Activated naive CD8-positive, alpha-beta T cell treated with anti-CD3 and anti-CD28 coated beads, Interleukin-2, amount 50 U/mL, for 24 hours (primary cell): ENCODE data around the gene KLHL26.

Source experiments
- ATAC-seq: fragments of 150-1000 bp; cut with Tn5 transposase; one replicate; pipeline ENCODE4 v1.10.0; 2021
- DNase-seq: peaks from one replicate; pipeline ENCODE4 v3.0.0; 2021
- H3K27ac Mint-ChIP-seq: one replicate; pipeline ENCODE4 v1.8.0; 2021; ENCODE audit warnings: mild to moderate bottlenecking, mixed read lengths
- H3K27me3 Mint-ChIP-seq: one replicate; pipeline ENCODE4 v1.8.0; 2021; ENCODE audit warnings: mixed read lengths
- H3K36me3 Mint-ChIP-seq: one replicate; pipeline ENCODE4 v1.8.0; 2021; ENCODE audit warnings: low read depth, mixed read lengths
- H3K4me1 Mint-ChIP-seq: one replicate; pipeline ENCODE4 v1.8.0; 2021; ENCODE audit warnings: mixed read lengths
- H3K4me3 Mint-ChIP-seq: one replicate; pipeline ENCODE4 v1.8.0; 2021; ENCODE audit warnings: mild to moderate bottlenecking, moderate library complexity, mixed read lengths
- H3K9me3 Mint-ChIP-seq: one replicate; pipeline ENCODE4 v1.8.0; 2021; ENCODE audit warnings: mixed read lengths

KLHL26 gene

DNA sequence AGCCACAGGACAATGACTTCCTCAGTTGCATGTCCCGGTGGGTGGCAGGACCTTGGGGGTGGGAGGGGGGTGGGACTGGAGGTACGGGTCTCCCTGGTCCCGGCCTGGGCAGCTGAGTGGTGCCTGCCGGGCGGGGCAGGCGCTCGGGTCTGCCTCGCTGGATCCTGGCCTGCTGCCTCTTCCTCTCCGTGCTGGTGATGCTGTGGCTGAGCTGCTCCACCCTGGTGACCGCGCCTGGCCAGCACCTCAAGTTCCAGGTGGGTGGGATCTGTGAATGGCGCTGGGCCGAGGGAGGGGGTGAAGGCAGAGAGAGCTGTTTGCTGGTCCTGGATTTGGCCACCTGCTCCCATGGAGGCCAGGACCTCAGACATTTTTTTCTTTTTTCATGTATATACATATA is 18.6 kb upstream of the KLHL26 start:
- Mint-ChIP-seq H3K9me3 (no peaks in the 10 kb centered on the region), H3K27me3 (peaks cover 45% of the 10 kb centered on the region), H3K4me3 (no peak overlapping the region), H3K36me3 (no peaks in the 10 kb centered on the region), H3K27ac (no peak overlapping the region), H3K4me1 (peaks cover 3% of the 10 kb centered on the region)
- ATAC-seq = no peak
- DNase-seq = no peak

DNA sequence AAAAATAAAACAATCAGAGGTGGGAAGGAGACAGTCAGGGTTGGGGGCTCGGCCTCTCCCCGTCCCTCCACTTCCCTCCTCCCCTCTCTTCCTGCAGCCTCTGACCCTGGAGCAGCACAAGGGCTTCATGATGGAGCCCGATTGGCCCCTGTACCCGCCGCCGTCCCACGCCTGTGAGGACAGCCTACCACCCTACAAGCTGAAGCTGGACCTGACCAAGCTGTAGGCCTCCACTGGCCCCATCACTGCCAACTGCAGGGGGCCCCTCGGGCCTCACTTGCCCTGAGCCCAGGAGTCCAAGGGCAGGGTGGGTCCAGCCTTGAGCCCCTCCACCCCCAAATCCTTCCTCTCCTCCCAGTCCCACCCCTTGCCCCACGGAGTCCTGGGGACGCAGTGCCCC is 16.5 kb upstream of the KLHL26 start:
- DNase-seq (no peak), ATAC-seq (no peak)
- Mint-ChIP-seq H3K27me3 (peaks cover 26% of the 10 kb centered on the region), H3K4me3 (no peak overlapping the region), H3K4me1 (no peaks in the 10 kb centered on the region), H3K36me3 (no peaks in the 10 kb centered on the region), H3K27ac (no peak overlapping the region), H3K9me3 (no peaks in the 10 kb centered on the region)

DNA sequence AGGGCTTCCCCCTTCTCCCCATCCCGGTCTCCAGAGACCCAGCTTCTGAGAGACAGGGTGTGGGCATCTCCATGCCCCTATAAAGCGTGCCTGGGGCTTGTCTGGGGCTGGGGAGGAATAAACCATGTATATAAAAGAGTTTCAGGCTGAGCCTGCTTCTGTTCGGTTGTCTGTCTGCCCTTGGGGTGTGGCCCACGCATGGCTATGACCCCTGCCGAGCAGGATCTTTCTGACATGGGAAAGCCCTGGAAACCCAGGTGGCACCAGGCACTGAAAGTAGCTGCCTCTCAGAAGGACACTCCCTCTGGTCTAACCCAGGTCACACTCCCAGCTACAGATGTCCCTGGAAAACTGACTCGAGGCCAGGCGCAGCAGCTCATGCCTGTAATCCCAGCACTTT is 15.9 kb upstream of the KLHL26 start:
- DNase-seq (no peak), ATAC-seq (no peak)
- no peaks in the 10 kb centered on the region for H3K9me3 Mint-ChIP-seq
- H3K27ac Mint-ChIP-seq = no peak overlapping the region
- no peaks in the 10 kb centered on the region for H3K36me3 Mint-ChIP-seq
- peaks cover 20% of the 10 kb centered on the region for H3K27me3 Mint-ChIP-seq
- H3K4me3 Mint-ChIP-seq = no peak overlapping the region
- H3K4me1 Mint-ChIP-seq = no peaks in the 10 kb centered on the region

DNA sequence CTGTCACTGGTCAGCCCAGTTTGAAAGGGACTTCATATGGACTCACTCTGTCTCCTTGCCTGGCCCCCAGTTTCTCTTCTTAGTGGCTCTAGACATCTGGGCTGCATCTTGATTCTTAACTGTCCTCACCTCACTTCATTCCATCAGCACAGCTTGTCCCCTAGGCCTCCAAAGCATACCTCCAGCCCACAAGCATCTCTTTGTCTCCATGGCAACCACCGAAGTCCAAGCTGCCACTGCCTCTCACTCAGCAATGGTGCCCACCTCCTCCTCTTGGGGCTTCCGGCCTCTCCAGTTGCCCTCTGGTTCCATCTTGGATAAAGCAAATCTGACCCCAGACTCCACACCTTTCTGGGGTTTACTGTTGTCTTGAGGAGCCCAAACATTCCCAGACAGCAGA is 9.9 kb upstream of the KLHL26 start:
- H3K27me3 Mint-ChIP-seq = peaks cover 5% of the 10 kb centered on the region
- DNase-seq = no peak

DNA sequence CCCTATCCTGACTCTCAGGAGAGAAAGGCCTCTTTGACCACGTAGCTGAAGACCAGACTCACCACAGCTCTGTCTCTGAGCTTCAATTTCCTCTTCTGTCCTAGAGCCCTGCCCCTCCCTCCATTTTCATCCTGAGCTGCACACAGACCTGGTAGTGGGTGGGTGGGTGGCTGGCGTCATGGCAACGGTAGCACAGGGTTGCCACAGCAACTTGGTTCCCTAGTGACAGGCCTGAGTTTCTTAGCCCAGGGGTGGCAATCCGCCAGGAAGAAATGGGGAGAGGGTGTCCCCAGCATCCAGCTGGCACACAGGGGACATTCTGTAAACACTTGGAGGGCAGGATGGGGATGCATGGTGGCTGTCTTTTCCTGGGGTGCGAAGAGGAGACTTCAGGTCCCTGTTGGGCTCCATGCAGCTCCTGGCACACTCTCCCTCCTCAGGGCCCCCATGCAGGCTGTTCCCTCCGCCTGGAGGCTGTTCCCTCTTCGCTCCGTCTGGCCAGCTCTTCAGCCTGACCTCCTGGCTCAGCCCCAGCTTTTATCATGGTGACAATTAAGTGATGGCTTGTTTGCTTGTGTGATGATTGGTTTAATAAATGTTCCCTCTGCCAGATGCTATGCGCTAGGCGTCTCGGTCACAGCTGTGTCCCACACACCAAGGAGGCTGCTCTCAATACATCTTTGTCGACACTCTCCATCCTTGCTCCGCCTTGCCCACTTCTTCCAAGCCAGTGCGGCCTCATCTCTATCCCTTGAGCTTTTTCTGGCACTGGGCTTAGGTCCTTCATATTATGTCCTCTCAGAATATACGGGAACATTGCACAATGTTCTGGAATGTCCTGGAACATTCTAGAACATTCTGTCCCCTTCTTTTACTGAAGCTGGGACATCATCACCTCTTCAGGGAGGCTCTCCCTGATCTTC is 7.4 kb upstream of the KLHL26 start:
- no peaks in the 10 kb centered on the region for H3K27me3 Mint-ChIP-seq
- H3K4me1 Mint-ChIP-seq = no peaks in the 10 kb centered on the region
- ATAC-seq = no peak
- no peak for DNase-seq
- H3K9me3 Mint-ChIP-seq = no peaks in the 10 kb centered on the region
- no peaks in the 10 kb centered on the region for H3K36me3 Mint-ChIP-seq
- no peak overlapping the region for H3K4me3 Mint-ChIP-seq
- peak overlapping the region; percentile 46 for H3K27ac Mint-ChIP-seq

More for the DNA sequence above, 9.9 kb upstream of the KLHL26 start:
- no peak for ATAC-seq
- Mint-ChIP-seq H3K27ac (no peak overlapping the region), H3K9me3 (no peaks in the 10 kb centered on the region), H3K4me3 (no peak overlapping the region), H3K36me3 (no peaks in the 10 kb centered on the region), H3K4me1 (no peaks in the 10 kb centered on the region)

DNA sequence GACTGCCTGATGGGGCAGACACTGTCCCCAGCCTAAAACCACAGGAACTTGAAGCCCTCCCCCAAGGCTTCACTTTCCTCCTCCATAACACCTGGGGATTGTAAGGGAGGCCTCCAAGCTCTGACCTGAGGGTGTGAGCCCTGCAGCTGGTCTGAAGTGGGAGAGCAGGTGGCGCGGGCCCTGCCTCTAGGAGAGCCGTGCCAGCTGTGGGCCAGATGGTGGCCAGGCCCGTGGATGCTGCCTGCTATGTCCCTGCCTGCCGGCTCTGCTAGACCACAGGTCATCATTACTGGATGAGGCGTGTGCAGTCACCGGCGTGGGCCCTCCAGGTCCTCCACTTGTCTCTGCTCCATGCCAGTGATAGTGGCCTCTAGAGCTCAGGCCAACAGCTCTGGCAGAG is 3.5 kb upstream of the KLHL26 start:
- no peak overlapping the region for H3K4me3 Mint-ChIP-seq
- peaks cover 2% of the 10 kb centered on the region for H3K27me3 Mint-ChIP-seq
- ATAC-seq (no peak), DNase-seq (no peak)
- H3K27ac Mint-ChIP-seq = no peak overlapping the region
- no peaks in the 10 kb centered on the region for H3K36me3 Mint-ChIP-seq
- no peaks in the 10 kb centered on the region for H3K9me3 Mint-ChIP-seq
- H3K4me1 Mint-ChIP-seq = peaks cover 18% of the 10 kb centered on the region

DNA sequence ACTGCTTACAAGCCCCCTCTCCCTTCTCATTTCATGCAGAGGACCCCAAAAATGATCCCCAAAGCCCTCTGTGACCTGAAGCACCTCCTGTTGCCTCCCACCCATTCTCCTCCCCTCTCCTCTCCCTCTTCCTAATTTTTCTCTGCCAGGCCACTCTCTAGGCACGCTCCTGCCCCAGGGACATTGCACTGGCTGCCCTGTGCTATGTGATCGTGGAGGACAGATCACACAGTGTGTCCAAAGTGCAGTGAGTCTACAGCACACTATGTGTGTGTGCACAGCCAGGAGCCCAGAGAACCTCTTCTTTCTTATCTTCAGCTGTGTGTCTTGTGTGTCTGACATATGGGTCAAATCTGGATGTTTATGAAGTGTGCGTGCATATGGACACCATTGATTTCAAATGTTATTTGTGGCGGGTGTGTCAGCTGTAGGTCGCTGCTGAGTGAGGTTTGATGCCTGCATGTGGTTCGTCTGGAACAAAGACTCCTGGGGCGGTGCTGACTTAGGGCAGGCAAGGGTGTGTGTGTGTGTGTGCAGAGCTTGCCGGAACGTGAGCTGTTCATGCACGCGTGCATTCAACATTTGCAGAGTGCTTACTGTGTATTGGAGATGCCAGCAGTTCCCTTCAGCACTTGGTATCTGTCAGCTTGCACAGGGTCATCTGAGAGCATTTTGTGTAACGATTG is 2.1 kb upstream of the KLHL26 start:
- H3K9me3 Mint-ChIP-seq = no peaks in the 10 kb centered on the region
- ATAC-seq = no peak
- no peak for DNase-seq
- H3K4me1 Mint-ChIP-seq = peaks cover 19% of the 10 kb centered on the region
- no peak overlapping the region for H3K4me3 Mint-ChIP-seq
- no peaks in the 10 kb centered on the region for H3K36me3 Mint-ChIP-seq
- no peak overlapping the region for H3K27ac Mint-ChIP-seq
- H3K27me3 Mint-ChIP-seq = peaks cover 2% of the 10 kb centered on the region

DNA sequence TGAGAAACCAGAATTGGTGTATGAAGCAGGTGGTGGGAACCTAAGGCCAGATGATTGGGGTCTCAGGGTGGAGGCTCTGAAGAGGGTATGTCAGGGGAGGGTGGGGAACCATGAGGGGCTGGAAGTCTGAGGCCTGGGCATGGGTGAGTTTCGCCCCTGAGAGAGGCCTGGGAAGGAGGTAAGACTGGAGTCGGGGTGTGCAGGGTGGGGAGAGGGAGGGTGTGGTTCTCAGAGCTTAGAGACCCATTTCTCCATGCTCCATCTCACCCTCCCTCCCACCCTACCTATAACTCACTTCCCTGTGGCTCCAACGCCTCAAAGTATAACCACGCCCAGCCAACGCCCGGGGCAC is 1.0 kb upstream of the KLHL26 start:
- Mint-ChIP-seq H3K27ac (no peak overlapping the region), H3K27me3 (peaks cover 2% of the 10 kb centered on the region), H3K4me3 (peak overlapping the region; percentile 85), H3K9me3 (no peaks in the 10 kb centered on the region), H3K36me3 (no peaks in the 10 kb centered on the region), H3K4me1 (peaks cover 19% of the 10 kb centered on the region)
- no peak for ATAC-seq
- DNase-seq = no peak

DNA sequence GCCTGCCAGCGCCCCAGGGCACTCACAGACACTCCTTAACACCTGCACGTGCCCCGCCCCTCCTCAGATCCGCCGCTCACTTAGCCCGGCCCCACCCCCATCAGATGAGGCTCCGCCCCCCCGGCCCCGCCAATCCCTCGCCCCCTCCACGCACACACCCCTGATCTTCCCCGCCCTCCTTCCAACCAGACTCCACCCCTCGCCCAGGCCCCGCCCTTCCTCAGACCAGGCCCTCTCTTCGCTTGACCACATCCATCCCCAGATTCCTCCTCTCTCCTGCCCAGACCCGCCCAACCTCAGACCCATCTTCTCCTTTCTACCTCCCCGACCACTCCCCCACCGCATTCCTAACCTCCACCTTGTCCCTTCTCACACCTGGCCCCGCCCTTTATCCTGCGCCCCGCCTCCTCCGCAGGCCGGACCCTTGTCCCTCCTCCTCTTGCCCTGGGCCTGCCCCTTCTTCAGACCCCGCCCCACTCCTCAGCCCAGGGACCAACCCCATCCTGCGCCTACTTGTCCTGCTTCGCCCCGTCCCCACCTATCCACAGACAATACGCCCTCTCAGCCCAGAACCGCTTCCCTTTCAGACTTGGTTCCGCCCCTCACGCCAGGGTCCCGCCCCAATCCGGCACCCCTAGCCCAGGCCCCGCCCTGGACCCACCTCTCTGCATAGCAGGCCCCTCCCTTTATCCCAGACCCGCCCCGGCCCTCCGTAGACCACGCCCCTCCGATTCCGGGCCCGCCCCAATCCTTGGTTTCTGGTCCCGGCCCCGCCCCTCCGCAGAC is 452 bp upstream of the KLHL26 start:
- Mint-ChIP-seq H3K36me3 (no peaks in the 10 kb centered on the region), H3K9me3 (no peaks in the 10 kb centered on the region), H3K27ac (peak overlapping the region; percentile 85), H3K27me3 (peaks cover 2% of the 10 kb centered on the region), H3K4me3 (peak overlapping the region; percentile 85), H3K4me1 (peaks cover 19% of the 10 kb centered on the region)
- DNase-seq (peak; percentile 100), ATAC-seq (peak; percentile 92)

DNA sequence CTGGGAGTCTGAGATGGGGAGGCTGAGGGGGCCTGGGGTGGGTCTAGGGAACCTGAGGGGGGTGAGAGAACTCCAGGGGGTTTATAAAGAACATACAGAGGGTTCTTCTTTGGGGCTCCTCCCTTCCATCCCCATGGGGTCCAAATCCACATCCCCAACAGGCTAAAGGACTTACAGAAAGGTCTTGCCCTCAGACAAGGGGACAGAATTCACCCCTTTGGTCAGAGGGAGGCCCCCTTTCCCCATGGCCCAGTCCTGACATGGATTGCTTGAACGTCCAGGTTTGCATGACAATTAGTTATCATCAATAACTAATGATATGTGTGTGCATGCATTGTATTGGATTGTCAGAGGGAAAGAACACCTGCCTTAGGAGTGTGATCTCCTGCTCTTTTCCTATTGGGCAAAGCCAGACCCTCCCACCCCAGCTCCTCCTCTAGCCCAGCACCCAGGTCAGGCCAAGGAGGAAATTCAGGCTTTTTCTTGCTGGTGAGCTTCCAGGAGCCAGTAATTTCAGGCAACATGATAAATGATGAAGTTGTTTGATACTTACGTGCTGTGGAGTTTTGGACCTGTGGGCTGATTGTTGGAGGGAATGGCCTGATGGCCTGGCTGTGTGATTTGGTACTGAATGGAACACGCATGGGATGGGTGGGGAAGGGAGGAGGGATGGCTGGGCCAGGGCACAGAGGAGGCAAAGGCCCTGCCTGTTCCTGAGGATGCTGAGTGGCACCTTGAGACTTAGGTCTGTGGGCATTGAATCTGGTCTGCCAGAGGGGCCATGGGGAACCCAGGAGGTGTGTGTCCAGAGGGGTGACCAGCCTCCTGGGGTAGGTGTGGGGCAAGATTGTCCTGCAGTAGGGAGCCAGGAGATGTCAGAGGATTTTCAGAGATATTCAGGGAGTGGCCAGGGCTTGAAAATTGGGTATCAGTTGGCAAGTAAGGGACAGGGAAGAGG is 1.1 kb downstream of the KLHL26 start:
- ATAC-seq = no peak
- Mint-ChIP-seq H3K36me3 (no peaks in the 10 kb centered on the region), H3K9me3 (no peaks in the 10 kb centered on the region), H3K4me1 (peaks cover 19% of the 10 kb centered on the region), H3K27ac (peak overlapping the region; percentile 72), H3K4me3 (peak overlapping the region; percentile 85), H3K27me3 (peaks cover 2% of the 10 kb centered on the region)
- no peak for DNase-seq

DNA sequence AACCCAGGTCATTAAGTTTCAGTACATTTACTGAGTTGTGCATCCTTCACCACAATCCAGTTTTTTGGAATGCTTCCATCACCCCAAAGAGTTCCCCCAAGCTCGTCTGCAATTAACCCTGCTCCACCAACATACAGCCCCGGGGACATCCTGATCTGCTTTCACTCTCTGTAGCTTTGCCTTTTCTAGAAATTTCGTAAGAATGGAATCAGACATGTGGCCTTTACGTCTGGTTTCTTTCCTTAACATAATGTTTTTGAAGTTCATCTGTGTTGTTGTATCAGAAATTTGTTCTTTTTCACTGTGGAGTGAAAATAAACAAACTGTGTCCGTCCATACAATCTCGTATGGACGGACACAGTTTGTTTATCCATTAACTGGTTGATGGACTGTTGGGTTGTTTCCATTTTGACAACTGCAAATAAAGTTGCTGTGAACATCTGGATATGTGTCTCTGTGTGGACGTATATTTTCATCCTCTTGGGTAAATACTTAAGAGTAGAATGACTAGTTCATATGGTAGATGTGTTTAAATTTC is 2.9 kb downstream of the KLHL26 start:
- Mint-ChIP-seq H3K9me3 (no peaks in the 10 kb centered on the region), H3K27ac (no peak overlapping the region), H3K27me3 (no peaks in the 10 kb centered on the region), H3K4me3 (no peak overlapping the region), H3K4me1 (peaks cover 23% of the 10 kb centered on the region), H3K36me3 (no peaks in the 10 kb centered on the region)
- no peak for DNase-seq
- ATAC-seq = no peak

DNA sequence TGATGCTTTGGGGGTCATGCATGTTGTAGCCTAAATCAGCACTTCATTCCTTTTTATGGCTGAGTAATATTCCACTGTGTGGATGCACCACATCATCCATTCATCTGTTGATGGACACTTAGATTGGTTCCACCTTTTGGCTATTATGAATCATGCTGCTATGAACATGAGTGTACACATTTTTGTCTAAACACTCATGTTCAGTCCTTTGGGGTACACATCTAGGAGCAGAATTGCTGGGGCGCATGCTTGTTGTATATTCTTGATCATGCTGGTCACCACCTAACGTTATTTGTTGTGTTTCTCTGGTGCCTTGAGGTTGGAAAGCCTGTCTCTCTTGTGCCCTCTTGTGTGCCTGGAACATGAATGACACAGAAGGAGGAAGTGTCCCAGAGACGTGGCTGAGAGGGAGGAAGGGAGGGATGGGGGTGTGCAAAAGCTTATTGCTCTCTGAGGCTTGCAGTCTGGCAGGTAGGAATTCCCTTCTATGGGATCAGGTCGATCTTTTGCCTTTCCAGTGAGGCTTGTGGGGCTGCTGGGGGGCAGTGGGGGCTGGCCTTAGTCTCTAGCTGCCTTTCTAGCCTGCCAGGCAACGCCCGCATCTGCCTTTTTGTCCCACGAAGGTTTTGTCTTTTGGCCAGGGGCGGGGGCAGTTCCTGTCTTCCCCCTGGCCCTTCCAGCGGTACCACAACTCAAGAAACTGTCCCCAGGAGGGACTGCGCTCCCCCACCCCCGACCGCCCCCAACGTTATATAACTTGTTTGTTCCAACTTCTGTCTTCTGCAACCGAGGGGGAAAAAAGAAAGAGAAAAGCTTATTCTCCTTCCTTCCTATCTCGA is 7.6 kb downstream of the KLHL26 start:
- no peaks in the 10 kb centered on the region for H3K27me3 Mint-ChIP-seq
- H3K4me3 Mint-ChIP-seq = no peak overlapping the region
- H3K4me1 Mint-ChIP-seq = peaks cover 18% of the 10 kb centered on the region
- H3K36me3 Mint-ChIP-seq = no peaks in the 10 kb centered on the region
- DNase-seq = no peak
- ATAC-seq = no peak
- H3K27ac Mint-ChIP-seq = no peak overlapping the region
- H3K9me3 Mint-ChIP-seq = no peaks in the 10 kb centered on the region

DNA sequence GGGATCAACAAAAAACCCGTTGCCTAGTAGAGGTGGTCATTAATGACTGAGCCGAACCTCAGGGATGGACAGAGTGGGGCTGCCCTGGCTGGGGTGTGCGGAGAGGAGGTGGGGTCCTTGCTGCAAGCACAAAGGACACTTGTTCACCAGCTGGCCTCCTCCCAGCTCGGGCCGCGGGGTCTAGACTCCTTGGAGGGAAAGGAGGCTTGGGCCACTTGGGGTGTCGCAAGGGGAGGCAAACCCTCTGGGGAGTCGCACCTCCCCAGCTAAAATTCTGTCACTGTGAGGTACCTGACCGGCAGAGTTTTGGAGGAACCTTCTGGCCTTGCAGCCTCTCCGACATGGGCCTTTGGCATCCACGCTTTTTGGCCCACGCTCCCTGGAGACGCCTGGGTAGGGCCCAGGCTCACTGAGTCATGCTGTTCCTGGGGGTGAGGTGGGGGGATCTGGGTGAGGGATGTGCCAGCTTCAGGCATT is 8.2 kb downstream of the KLHL26 start:
- no peak overlapping the region for H3K4me3 Mint-ChIP-seq
- no peaks in the 10 kb centered on the region for H3K27me3 Mint-ChIP-seq
- H3K4me1 Mint-ChIP-seq = peaks cover 23% of the 10 kb centered on the region
- ATAC-seq (no peak), DNase-seq (no peak)
- H3K9me3 Mint-ChIP-seq = no peaks in the 10 kb centered on the region
- H3K36me3 Mint-ChIP-seq = no peaks in the 10 kb centered on the region
- no peak overlapping the region for H3K27ac Mint-ChIP-seq
